GM19023 (cell line): ENCODE measurements around the gene TM9SF3.

Source experiments
- ATAC-seq: cut with Tn5 transposase; IDR thresholded peaks from one replicate; pipeline ENCODE4 v1.9.1; 2021; ENCODE audit warnings: mild to moderate bottlenecking, moderate library complexity; ENCODE audit not compliant: unreplicated experiment

The TM9SF3 gene

DNA sequence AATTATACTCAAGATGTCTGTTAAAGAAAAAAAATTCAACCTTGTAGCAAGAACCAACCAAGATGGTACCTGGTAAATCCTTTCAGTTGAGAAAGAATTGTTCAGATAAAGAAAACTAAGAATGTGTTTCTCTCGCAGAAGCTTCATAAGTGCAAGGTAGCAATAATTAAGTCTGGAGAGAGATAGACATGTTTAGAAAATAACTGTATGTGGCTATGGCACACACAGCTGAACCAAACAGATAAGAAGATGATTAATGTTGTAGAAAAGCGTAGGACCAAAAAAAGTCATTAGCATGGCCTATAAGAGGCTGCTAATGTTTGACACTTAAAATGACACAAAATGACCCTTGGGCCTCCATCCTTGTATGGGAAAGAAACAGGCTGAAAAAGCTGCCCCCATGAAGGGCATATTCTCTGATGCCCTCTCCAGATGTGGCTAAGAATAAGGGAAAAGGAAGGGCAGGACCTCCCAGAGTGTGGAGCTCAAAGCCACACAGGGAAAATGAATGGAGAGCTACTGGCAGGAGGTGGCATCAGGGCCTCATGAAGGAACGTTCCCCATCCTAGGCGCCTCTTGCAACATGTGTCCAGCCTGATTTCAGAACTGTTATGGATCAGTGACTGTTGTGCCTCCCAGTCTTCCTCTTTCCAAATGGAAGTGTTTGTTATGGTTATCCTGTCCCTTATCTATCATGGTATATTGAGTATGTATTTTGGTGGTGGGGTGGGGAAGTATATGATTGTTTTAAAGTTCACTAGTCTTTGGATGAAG, 103.8 kb downstream of the TM9SF3 start:
- no peak for ATAC-seq

DNA sequence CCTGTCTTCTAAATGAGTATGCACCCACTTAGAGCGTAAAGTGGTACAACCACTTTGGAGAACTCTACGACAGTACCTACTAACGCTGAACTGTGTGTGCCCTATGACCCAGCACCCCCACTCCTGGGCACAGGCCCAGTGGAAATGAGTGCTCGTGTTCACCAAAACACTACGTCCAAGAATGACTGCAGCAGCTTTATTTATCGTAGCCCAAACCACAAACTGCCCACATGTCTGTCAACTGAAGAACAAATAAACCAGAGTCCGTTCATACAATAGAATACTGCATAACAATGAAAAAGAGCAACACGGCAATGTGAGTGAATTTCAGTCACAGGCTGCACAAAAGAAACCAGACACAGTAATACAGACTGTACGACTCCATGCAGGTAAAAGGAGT, 108.5 kb downstream of the TM9SF3 start:
- no peak for ATAC-seq

DNA sequence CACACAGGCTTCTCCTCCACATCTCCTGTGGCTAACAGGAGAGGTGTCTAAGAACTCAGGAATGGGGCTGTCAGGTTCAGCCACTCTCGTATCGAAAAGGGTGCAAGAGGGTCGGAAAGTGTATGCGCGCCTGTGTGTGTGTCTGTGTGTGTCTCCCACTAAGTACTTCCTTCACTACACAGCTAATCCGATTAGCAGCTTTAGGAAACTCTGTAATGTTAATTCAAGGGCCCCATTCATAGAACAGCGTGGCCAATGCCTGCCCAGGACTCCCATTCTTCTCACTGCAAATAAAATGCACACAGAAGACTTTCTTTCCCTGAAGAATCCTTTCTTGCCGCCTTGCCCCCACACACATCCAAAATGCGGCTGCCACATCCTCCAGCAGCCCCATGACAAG, 112.9 kb downstream of the TM9SF3 start:
- ATAC-seq = no peak

DNA sequence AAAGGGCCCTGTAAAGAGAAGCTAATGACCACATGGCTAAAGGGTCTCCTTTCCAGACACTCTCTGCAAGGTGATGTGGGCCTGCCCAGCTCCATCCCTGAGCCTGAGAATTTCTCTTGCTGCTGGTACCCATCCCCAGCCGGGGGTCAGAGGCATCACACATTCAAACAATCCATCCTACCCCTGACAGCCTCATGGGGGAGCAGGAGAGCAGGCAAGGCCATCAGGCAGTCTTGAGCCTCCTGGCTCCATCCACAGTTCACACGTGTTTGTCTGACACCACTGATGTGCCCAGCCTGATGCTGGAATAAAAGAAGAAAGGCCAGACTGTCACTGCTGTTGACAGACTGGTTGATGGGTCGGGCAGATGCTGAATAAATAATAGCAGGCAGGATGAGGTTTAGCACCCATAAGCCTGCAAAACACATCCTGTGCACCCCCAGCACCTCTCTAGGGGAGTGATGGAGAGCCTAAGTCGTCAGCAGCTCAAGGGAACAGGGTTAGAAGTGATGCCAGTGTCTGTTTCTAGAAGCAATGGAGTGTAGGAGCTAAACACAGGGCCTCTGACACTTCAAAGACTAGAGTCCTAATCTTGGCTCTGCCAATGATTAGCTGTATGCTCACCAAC, 116.6 kb downstream of the TM9SF3 start:
- no peak for ATAC-seq

DNA sequence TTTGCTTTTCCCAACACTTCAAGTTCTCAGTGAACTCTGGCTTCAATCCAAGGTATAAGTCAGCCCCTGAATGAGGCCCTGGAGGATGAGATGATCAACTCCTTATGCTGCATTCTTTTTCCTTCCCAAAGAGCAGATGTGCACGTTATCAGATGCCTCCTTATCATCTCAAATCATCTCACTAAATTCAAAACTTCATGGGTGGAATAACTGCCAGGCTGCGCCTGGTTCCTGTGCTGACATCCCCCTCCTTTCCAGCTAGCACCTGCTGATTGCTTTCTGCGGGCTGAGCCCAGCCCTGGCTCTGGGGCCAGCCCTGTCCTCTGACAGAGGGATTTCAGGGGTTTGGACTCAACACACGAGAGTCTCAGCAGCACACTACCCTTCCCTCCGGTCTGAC, 118.0 kb downstream of the TM9SF3 start:
- no peak for ATAC-seq
